GM18498 (cell line): ENCODE data around the gene TPRN.

Experiments
- ATAC-seq: cut with Tn5 transposase; IDR thresholded peaks from one replicate; pipeline ENCODE4 v1.9.1; 2021; ENCODE audit warnings: mild to moderate bottlenecking, moderate library complexity; ENCODE audit not compliant: unreplicated experiment

Gene TPRN

GRCh38 chr9:137226338-137227053, 26.0 kb upstream of the TPRN start:
- ATAC-seq, result no peak

GRCh38 chr9:137225699-137226331, 25.3 kb upstream of the TPRN start:
- no peak for ATAC-seq

- ATAC-seq, result no peak
Observed at GRCh38 chr9:137224830-137225694, 24.5 kb upstream of the TPRN start, which contains the start of gene CYSRT1. TSS of gene CYSRT1 (plus strand) at chr9:137225174. CDS start at chr9:137225622, 448 bp downstream.

GRCh38 chr9:137223078-137223970, 22.8 kb upstream of the TPRN start:
- peak; percentile 79 for ATAC-seq

GRCh38 chr9:137222190-137223077, 21.9 kb upstream of the TPRN start, which contains the start of gene RNF208:
TSS of gene RNF208 (minus strand) at chr9:137222240. CDS start at chr9:137221212, 1,028 bp downstream.
- ATAC-seq, result no peak

GRCh38 chr9:137221506-137222111, 21.1 kb upstream of the TPRN start:
- ATAC-seq, result no peak

- no peak for ATAC-seq
Observed at GRCh38 chr9:137221095-137221505, 20.6 kb upstream of the TPRN start.

- no peak for ATAC-seq
Observed at GRCh38 chr9:137220317-137221094, 20.0 kb upstream of the TPRN start.

- no peak for ATAC-seq
Observed at GRCh38 chr9:137219757-137220316, 19.3 kb upstream of the TPRN start.

- ATAC-seq, result no peak
Observed at GRCh38 chr9:137218754-137219271, 18.3 kb upstream of the TPRN start.

GRCh38 chr9:137218212-137218753, 17.7 kb upstream of the TPRN start:
- ATAC-seq, result no peak

- ATAC-seq, result no peak
Observed at GRCh38 chr9:137217276-137218211, 17.0 kb upstream of the TPRN start.

GRCh38 chr9:137216188-137216965, 15.8 kb upstream of the TPRN start:
- ATAC-seq, result no peak

GRCh38 chr9:137215196-137215986, 14.8 kb upstream of the TPRN start:
- ATAC-seq, result no peak

GRCh38 chr9:137214620-137215019, 14.1 kb upstream of the TPRN start:
- ATAC-seq, result no peak
